IPS-NIHi7 (cell line): ENCODE results near the gene SLC12A4.
"Not testable (repeated sequence)": the region's sequence is repeated elsewhere in the genome, so short reads cannot be mapped to it uniquely, and the experiment has no call there.

Experiments
- DNase-seq: peaks from one replicate; pipeline ENCODE4 v3.0.0; 2012; ENCODE audit warnings: mixed read lengths; ENCODE audit errors: extremely low spot score

The SLC12A4 gene

GRCh38 chr16:67987460-67988160 is 19.2 kb upstream of the SLC12A4 start:
- no peak for DNase-seq

- DNase-seq, result no peak
Measured at GRCh38 chr16:67986949-67987348, 18.5 kb upstream of the SLC12A4 start.

DNA sequence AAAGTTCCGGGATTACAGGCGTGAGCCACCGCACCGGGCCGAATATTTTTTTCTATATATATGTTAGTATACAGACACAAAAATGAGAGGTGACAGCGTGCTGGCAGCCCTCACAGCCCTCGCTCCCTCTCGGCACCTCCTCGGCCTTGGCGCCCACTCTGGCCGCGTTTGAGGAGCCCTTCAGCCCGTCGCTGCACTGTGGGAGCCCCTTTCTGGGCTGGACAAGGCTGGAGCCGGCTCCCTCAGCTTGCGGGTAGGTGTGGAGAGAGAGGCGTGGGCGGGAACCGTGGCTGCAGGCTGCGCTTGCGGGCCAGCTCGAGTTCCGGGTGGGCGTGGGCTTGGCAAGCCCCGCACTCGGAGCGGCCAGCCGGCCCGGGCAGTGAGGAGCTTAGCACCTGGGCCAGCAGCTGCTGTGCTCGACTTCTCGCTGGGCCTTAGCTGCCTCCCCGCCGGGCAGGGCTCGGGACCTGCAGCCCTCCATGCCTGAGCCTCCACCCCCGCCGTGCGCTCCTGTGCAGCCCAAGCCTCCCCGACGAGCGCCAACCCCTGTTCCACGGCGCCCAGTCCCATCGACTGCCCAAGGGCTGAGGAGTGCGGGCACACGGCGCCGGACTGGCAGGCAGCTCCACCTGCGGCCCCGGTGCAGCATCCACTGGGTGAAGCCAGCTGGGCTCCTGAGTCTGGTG is 13.7 kb upstream of the SLC12A4 start:
- no peak for DNase-seq

DNA sequence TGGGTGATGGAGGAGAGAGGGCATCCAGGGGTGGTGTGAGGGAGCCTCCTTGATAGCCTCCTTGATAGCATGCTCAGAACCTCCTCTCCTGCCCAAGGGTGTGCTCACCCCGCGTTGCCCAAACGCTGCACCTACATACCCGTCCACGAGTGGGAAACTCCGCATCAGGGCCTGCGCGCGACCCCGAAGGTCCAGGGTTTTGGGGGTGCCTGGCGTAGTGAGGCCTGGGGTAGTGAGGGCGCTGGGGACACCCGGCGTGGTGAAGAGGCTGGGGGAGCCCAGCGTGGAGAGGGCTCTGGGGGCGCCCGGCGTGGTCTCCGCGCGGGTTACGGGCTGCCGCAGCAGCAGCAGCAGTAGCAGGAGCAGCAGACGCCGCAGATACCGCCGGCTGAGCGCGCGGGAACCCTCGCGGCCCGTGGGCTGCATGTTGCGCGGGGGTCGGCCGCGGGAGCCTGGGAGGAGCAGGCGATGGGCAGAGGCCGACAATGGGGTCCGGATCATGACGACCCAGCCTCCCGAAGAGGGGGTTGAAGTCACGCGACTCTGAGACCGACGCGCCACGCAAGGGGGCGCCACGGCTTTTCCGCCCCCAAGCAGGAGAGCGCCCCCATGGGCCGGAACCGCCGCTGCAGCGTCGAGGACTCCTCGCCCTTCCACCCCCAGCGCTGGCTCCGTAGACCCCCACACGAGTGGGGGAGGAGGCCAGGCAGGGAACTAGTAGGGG is 11.7 kb upstream of the SLC12A4 start, which contains the start of gene DPEP3:
TSS of gene DPEP3 (minus strand) at position 545 of the 724 bp plus-strand sequence. CDS start at position 426, 119 bp downstream.
- DNase-seq, result peak; percentile 72

- no peak for DNase-seq
Measured at GRCh38 chr16:67977469-67978227, 9.2 kb upstream of the SLC12A4 start.

- DNase-seq, result no peak
Measured at GRCh38 chr16:67977005-67977404, 8.6 kb upstream of the SLC12A4 start.

- no peak for DNase-seq
Measured at GRCh38 chr16:67976205-67976604, 7.8 kb upstream of the SLC12A4 start.

DNA sequence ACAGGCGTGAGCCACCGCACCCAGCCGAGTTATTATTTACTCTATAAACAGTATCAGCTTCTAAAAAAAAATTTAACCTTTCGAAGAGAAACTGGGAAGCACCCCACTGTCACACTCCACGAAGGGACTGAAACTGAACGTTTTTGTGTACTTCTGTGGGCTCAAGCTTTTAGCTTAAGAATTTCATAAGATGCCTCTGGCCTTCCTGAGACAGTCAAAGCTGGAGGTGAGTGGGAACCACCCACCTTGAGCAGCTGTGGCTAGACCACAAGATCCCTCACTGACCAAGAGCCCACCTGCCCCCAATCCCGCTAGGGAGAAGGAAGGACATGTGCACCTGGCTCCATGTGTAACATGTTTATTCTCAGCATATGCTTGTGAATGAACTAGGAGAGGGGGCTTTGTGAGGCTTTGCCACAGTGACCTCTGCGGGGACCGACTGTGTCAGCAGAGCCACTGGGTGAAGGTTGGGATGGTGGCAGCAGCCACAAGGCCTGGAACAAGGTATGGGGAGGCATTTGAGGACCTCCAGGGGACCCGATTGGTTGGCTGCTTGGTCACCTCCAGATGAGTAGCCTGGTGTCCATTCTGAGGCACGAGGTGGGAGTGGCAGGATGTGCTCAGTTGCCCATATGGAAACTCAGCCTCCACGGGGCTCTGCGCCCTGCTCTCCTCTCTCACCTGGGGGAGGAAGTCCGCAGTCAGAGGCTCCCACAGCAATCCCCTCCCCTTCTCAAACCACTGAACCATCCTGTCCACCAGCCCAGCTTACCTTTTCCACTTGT is 7.1 kb upstream of the SLC12A4 start:
- no peak for DNase-seq

GRCh38 chr16:67972285-67972684 is 3.8 kb upstream of the SLC12A4 start:
- DNase-seq, result not testable (repeated sequence)

DNA sequence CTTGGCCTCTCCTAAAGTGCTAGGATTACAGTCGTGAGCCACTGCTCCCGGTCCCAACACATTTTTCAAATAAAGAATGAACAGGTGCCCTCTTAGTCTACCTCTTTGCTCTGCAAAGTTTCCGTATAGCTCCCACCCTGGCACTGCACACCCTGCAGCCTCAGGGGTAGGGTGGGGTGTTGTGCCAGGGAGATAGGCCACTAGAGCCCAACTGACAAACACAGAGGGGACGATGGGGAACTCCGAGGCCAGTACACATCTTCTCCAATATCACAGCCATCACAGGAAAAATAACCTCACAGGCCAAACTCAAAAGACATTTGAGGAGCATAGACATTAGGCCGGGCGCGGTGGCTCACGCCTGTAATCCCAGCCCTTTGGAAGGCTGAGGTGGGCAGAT is 2.7 kb upstream of the SLC12A4 start:
- DNase-seq, result no peak

DNA sequence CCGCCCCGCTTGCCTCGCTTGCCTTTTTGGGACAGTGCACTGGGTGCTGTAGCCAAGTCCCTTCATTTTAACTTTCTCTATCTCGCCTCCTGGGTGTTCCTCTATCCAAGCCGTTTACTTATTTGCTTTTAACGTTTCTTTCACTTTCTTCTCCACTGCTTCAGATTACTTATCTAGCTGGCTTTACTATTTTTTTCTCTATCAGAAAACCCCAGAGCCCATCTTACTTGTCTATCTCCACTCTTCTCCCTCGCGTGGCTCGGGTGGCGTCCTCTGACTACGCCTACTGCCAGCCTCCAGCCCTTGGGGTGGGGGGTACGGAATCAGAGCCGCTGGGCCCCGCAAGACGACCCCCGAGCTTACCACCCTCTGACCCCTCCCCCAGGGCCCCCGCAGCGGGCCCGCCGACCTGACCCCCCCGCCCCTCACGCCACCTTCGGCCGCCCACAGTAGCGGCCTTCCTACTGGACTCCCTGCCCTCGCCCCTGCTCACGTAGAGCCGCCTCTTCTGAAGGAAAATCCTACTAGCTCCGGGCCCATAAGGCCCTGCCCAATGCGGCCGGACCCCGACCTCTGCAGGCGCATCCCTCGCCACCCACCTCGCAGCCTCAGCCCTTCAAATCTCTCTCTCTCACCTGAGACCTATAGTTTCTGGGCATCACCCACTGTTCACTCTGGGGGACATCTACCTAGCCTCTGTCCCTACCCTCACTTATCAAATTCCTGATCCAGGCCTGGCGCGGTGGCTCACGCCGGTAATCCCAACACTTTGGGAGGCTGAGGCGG is 1.0 kb upstream of the SLC12A4 start:
- DNase-seq, result peak; percentile 49

- peak; percentile 42 for DNase-seq
Measured at GRCh38 chr16:67967958-67968399, 458 bp downstream of the SLC12A4 start.

- DNase-seq, result no peak
Measured at GRCh38 chr16:67967183-67967957, 1.1 kb downstream of the SLC12A4 start.

DNA sequence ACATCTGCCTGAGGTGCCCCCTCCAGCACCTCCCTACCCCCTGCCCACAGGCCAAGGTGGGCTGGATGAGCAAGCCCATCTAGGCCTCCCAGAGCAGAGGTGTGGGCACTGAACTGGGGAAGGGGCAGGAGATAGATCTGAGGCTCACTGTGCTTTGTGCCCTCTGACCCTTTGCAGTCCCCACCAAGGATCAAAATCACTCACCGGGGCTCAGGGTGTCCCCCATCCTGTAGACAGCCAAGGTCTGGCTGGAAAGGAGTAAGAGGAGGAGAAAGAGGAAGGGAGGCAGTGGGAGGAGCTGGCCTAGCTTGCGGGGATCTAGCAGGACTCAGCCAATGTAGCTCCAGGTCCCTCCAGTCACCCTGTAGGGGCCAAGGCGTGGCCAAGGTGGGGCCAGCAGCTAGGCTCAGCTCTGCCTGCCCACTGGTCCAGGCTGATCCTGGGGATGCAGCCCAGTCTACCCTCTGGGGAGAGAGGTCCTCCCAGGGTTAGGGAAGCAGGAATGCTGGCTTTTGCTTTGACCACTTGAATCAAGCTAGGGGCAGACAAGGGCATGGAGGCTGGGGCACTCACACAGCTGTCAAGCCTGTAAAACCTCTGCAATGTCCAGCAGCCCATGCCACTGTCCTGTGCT is 1.8 kb downstream of the SLC12A4 start:
- peak; percentile 65 for DNase-seq

- no peak for DNase-seq
Measured at GRCh38 chr16:67965668-67966548, 2.5 kb downstream of the SLC12A4 start.

- DNase-seq, result no peak
Measured at GRCh38 chr16:67964477-67965131, 3.8 kb downstream of the SLC12A4 start.

DNA sequence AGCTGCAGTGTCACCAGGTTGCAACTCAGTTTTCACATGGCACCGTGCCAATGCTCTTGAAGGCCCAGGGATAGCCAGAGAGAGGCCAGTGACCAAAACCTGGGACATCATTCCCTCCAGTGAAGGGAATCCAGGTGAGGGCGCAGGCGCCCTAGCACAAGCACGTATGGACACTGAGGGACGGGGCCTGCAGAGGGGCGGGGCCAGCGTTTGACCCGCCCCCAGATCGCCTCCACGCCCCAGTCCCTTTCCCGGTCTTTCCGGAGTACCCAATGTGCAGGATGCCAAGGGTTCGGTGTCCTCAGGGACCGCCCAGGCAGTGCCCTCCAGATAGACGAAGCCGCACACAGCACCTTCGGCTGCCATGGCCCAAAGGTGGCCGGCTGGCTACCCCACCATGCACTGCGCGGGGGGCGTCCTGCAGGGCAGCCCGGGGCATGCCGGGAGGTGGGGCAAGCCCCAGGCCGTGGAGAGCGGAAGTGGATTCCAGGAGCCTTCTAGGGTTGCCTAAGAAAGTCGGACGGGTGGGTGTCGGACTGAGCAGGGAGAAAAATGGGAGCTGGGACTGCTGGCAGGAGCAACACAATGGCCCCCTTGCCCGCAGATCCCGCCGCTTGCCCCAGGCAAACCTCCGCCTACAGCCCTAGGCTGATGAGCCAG is 4.6 kb downstream of the SLC12A4 start:
- peak; percentile 94 for DNase-seq
